Measurements from ENCODE around the gene GSTO2. TPM values are rescaled to one million over a fixed set of nuclear protein-coding genes. Genes with fewer than 3 reads are reported as not detected.

The GSTO2 gene
- total RNA-seq, 1 experiment from 2014 or later = 1.1 TPM

DNA sequence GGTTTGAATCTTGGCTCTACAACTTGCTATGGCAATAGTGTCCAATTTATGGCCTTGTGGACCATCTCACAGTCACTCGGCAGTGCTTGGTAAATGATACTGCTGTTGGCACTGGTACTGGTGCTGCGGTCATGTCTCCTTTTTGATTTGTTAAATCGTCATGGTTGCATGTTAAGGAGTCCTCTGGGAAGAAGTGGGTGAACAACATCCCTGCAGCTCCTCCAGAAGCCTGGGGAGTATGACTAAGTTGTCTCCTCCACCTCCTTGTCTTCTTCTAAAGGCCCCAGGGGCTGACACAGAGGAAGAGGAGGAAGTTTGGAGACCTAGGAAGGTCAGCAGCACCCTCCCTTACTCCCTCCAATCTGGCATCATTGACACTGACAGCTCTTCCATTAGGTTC lies 60.8 kb downstream of the GSTO2 start:
- Histone ChIP-seq H3K27me3 (replicated peaks; ENCODE audit: control insufficient read depth, insufficient read depth, low read length) (no peaks in the 10 kb centered on the region), H3K36me3 (ENCODE audit: control insufficient read depth, insufficient read depth, low read length) (no peaks in the 10 kb centered on the region), H3K9me3 (no peaks in the 10 kb centered on the region), H3K4me1 (peaks cover 28% of the 10 kb centered on the region), H3K4me3 (ENCODE audit: low read depth, low read length) (no peak overlapping the region)
- no TSS peak for BruUV-seq (replicated peaks)
- POLR2A ChIA-PET = no interaction called here
- TF ChIP-seq, protein P1, sequence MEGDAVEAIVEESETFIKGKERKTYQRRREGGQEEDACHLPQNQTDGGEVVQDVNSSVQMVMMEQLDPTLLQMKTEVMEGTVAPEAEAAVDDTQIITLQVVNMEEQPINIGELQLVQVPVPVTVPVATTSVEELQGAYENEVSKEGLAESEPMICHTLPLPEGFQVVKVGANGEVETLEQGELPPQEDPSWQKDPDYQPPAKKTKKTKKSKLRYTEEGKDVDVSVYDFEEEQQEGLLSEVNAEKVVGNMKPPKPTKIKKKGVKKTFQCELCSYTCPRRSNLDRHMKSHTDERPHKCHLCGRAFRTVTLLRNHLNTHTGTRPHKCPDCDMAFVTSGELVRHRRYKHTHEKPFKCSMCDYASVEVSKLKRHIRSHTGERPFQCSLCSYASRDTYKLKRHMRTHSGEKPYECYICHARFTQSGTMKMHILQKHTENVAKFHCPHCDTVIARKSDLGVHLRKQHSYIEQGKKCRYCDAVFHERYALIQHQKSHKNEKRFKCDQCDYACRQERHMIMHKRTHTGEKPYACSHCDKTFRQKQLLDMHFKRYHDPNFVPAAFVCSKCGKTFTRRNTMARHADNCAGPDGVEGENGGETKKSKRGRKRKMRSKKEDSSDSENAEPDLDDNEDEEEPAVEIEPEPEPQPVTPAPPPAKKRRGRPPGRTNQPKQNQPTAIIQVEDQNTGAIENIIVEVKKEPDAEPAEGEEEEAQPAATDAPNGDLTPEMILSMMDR (IDR thresholded peaks at IDR 0.05; ENCODE audit: insufficient read depth in 1 of 2, low read depth in 1 of 2, low read length in 1 of 2, severe bottlenecking in 1 of 2, unreplicated experiment in 1 of 2) = no peak
- Mint-ChIP-seq H3K4me3 (ENCODE audit: unreplicated experiment) (no peak overlapping the region), H3K27ac (ENCODE audit: unreplicated experiment) (no peak overlapping the region), H3K9me3 (ENCODE audit: unreplicated experiment) (no peaks in the 10 kb centered on the region), H3K27me3 (ENCODE audit: insufficient read depth, unreplicated experiment) (no peaks in the 10 kb centered on the region), H3K36me3 (ENCODE audit: insufficient read depth, unreplicated experiment) (no peaks in the 10 kb centered on the region), H3K4me1 (ENCODE audit: low read depth, unreplicated experiment) (peaks cover 15% of the 10 kb centered on the region)
- CTCF ChIA-PET = no interaction called here
- intact Hi-C loops (cut with micrococcal nuclease; ENCODE audit: unreplicated experiment) = loop anchor here (1.0 kb wide), 1 partner anchor 9 kb away; the partner anchor contains the start of gene ITPRIP
- DNase-seq = no peak

DNA sequence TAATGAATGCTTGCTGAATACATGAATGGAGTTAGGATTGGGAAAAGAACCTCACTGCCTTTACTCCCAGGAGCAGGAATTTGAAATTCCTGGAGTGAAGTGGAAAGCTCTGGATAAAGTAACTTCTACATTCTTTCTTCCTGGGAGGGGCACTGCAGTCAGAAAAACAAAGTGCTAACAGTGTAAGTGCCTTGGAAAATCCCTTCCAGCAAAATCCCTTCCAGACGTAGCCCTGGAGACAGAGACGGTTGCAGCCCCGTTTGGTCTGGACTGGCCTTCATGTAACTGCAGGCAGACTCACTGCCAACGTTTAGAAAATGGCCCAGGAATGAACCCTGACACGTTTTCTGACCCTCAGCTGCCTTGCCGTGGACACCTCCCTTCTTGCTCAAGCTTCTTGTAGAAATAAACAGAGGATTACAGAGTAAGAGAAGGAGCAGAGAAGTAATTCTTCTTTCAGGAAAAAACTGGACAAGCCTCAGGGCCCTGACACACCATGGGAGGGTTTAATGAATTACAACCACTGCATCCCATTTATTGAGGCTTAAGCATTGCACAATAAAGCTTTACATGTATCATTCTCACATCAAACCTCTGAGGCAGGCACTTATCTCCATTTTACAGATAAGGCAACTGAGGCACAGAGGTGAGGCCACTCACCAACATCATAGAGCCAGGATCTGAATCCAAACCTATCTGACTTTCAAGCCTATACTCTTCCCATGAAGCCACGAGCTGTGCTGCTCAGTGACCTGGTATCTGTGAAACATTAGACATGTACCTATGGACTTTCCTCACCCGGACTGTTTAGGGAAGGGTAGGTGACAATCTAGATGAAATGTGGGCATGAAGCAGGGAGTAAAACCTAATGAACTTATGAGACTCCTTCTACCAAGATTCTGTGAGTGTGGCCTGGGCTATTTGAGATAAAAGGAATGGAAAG lies 61.5 kb downstream of the GSTO2 start:
- no peak overlapping the region for H3K4me3 Mint-ChIP-seq (ENCODE audit: unreplicated experiment)
- intact Hi-C loops (cut with micrococcal nuclease; ENCODE audit: unreplicated experiment) = loop anchor here (1.0 kb wide), 1 partner anchor 8 kb away; the partner anchor contains the start of gene ITPRIP

DNA sequence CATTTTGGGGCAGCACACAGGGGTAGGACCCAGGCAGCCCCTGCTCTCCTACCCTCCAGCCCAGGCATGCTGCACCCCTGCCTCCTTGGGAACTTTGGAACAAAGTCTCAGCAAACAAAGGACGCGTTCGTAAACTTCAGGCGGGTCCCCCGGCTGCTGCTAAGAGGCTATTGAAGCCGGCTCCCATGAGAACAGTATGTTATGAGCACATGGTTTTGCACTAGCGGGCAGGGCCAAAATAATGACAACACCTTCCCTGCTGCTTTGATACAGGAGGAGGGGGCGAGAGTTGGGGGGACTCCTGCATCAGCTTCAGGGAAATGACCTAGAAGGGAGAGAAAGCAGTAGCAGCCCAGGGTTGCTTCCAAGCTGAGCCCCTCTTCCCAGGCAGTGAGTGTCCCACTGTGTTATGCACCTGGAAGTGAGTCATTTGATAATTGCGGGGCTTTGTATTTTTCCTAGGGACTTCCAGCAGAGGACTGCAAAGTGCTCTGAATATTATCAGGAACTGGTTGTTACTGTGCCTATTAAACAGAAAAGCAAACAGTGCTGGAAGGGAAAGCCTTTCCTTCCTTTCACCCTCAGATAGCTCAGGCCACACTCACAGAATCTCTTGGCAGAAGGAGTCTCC lies 62.3 kb downstream of the GSTO2 start:
- Mint-ChIP-seq H3K4me3 (ENCODE audit: unreplicated experiment) (no peak overlapping the region), H3K27ac (ENCODE audit: unreplicated experiment) (peak overlapping the region; percentile 64), H3K36me3 (ENCODE audit: insufficient read depth, unreplicated experiment) (no peaks in the 10 kb centered on the region), H3K9me3 (ENCODE audit: unreplicated experiment) (no peaks in the 10 kb centered on the region), H3K27me3 (ENCODE audit: insufficient read depth, unreplicated experiment) (no peaks in the 10 kb centered on the region), H3K4me1 (ENCODE audit: low read depth, unreplicated experiment) (peaks cover 15% of the 10 kb centered on the region)
- intact Hi-C loops (cut with micrococcal nuclease; ENCODE audit: unreplicated experiment) = no loop called here
- peaks cover 28% of the 10 kb centered on the region for H3K4me1 ChIP-seq
- no peaks in the 10 kb centered on the region for H3K9me3 ChIP-seq
- TF ChIP-seq, protein P1 (IDR thresholded peaks at IDR 0.05; ENCODE audit: insufficient read depth in 1 of 2, low read depth in 1 of 2, low read length in 1 of 2, severe bottlenecking in 1 of 2, unreplicated experiment in 1 of 2) = no peak
- no peaks in the 10 kb centered on the region for H3K36me3 ChIP-seq (ENCODE audit: control insufficient read depth, insufficient read depth, low read length)
- no peak overlapping the region for H3K4me3 ChIP-seq (ENCODE audit: low read depth, low read length)
- ChIA-PET CTCF (no interaction called here), POLR2A (no interaction called here)
- BruUV-seq (replicated peaks) = no TSS peak
- H3K27me3 ChIP-seq (replicated peaks; ENCODE audit: control insufficient read depth, insufficient read depth, low read length) = no peaks in the 10 kb centered on the region
- no peak for DNase-seq

More for the DNA sequence above, 61.5 kb downstream of the GSTO2 start:
- BruUV-seq (replicated peaks) = no TSS peak
- H3K27ac Mint-ChIP-seq (ENCODE audit: unreplicated experiment) = peak overlapping the region; percentile 64
- Histone ChIP-seq H3K4me3 (ENCODE audit: low read depth, low read length) (no peak overlapping the region), H3K4me1 (peaks cover 28% of the 10 kb centered on the region), H3K36me3 (ENCODE audit: control insufficient read depth, insufficient read depth, low read length) (no peaks in the 10 kb centered on the region), H3K9me3 (no peaks in the 10 kb centered on the region), H3K27me3 (replicated peaks; ENCODE audit: control insufficient read depth, insufficient read depth, low read length) (no peaks in the 10 kb centered on the region)
- ChIA-PET CTCF (no interaction called here), POLR2A (no interaction called here)
- H3K4me1 Mint-ChIP-seq (ENCODE audit: low read depth, unreplicated experiment) = peaks cover 15% of the 10 kb centered on the region
- no peaks in the 10 kb centered on the region for H3K27me3 Mint-ChIP-seq (ENCODE audit: insufficient read depth, unreplicated experiment)
- no peaks in the 10 kb centered on the region for H3K36me3 Mint-ChIP-seq (ENCODE audit: insufficient read depth, unreplicated experiment)
- H3K9me3 Mint-ChIP-seq (ENCODE audit: unreplicated experiment) = no peaks in the 10 kb centered on the region
- TF ChIP-seq, protein P1 (IDR thresholded peaks at IDR 0.05; ENCODE audit: insufficient read depth in 1 of 2, low read depth in 1 of 2, low read length in 1 of 2, severe bottlenecking in 1 of 2, unreplicated experiment in 1 of 2) = no peak
- DNase-seq = no peak
